Thyroid gland (tissue), 4 donors: ENCODE measurements around the gene AHNAK2. TPM values are rescaled to one million over a fixed set of nuclear protein-coding genes. Genes with fewer than 3 reads are reported as not detected.

Experiments
- DNase-seq, 2 donors: peaks; one replicate each; pipeline ENCODE4 v3.0.0-alpha.2; 2019
- H3K27ac ChIP-seq, 3 donors: fragments of 200-600 bp; sonication (generic); 1 replicate in 2 of 3; 2 replicates in 1 of 3; pipeline ENCODE4 v1.5.1; 2016 to 2019; ENCODE audit warnings: mild to moderate bottlenecking in 1 of 3, moderate library complexity in 1 of 3
- H3K27me3 ChIP-seq: fragments of 200-600 bp; sonication (generic); one replicate; pipeline ENCODE4 v1.5.1; 2019
- H3K36me3 ChIP-seq, 2 donors: fragments of 200-600 bp; sonication (generic); one replicate each; pipeline ENCODE4 v1.5.1; 2016 to 2019
- H3K4me1 ChIP-seq, 2 donors: fragments of 200-600 bp; sonication (generic); one replicate each; pipeline ENCODE4 v1.5.1; 2017 to 2019
- H3K4me3 ChIP-seq, 3 donors: fragments of 200-600 bp; sonication (generic); replicated peaks in 1 of 3; 1 replicate in 2 of 3; 2 replicates in 1 of 3; pipeline ENCODE4 v1.5.1; 2016; ENCODE audit warnings: mild to moderate bottlenecking in 1 of 3
- H3K9me3 ChIP-seq: fragments of 200-600 bp; sonication (generic); one replicate; pipeline ENCODE4 v1.5.1; 2017
- CTCF ChIP-seq, 6 experiments: fragments of 200-600 bp in 3 of 6; fragments of 450-650 bp in 3 of 6; sonication (generic) in 3 of 6; IDR thresholded peaks; one replicate each; pipeline ENCODE4 v1.5.1; 2016 to 2019; ENCODE audit warnings: antibody characterized with exemption in 6 of 6, mild to moderate bottlenecking in 2 of 6, inconsistent platforms in 1 of 6, moderate library complexity in 1 of 6
- POLR2A ChIP-seq, 2 donors: fragments of 450-650 bp; IDR thresholded peaks; one replicate each; pipeline ENCODE4 v1.6.1; 2017; ENCODE audit warnings: antibody characterized with exemption in 2 of 2, mild to moderate bottlenecking in 2 of 2, moderate library complexity in 1 of 2
- WGBS, 2 donors: methylation state at CpG; one replicate each; pipeline ENCODE4 v1.1.5; 2017; 5-methylcytosine and 5-hydroxymethylcytosine counted together
- intact Hi-C: fragments of 100-400 bp; cut with DNase I; formaldehyde crosslinking; loops from one replicate; pipeline ENCODE4 v1.15.1; 2023
- total RNA-seq, 4 donors: library from RNA; depleted of rRNA; stranded (reverse); fragments of >200 nt; gene quantifications; one replicate each; pipeline ENCODE4 v1.2.3, GENCODE V29; 2016

AHNAK2 gene
- total RNA-seq, 4 donors from 2014 or later, result 3.7 to 12.5 (median 6.9) TPM

DNA sequence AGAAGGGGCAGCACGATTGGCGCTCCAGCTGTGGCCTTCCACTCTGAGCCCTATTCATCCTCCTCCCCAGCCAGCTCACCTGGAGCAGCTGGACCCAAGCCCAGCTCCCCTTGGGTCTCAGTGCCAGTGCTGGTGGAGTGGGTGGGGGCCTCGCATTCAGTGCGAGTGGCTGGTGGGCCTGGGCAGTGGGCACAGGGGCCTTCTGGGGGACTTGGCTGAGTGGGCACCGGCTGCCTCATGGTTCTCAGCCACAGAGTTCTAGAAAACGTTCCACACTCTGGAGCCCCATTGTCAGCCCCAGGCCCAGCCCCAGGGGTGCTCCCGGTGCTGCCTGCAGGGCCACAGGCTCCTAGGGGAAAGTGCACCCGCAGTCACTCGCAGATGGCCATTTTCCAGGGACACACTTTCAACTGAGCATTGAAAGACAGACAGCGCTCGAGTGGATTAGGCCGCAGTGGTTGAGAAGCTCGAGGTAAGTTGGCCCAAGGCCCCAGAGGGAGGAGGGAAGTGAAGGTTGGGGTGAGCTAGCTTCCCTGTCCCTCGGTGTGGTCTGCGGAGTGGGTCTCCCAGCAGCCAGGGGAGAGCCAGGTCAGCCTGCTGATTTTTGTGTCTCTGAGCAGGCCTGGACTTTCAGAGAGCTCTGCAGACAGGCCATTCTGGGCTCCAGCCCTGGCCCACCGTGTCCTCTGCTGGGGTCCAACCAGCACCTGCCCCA is 11.2 kb upstream of the AHNAK2 start:
- intact Hi-C loops, result no loop called here
- H3K27ac ChIP-seq, result no peak overlapping the region
- H3K36me3 ChIP-seq, result peaks cover 23 to 29% of the 10 kb centered on the region in 2 donors
- TF ChIP-seq CTCF (IDR thresholded peaks at IDR 0.05) (no peak), POLR2A (IDR thresholded peaks at IDR 0.05) (no peak)
- DNase-seq, result no peak
- WGBS, 2 donors, result 89 to 90% methylated on average over 11 to 12 of the region's 16 CpGs
- peaks cover 8 to 12% of the 10 kb centered on the region in 2 donors for H3K4me1 ChIP-seq
- H3K9me3 ChIP-seq, result no peaks in the 10 kb centered on the region
- H3K4me3 ChIP-seq, result no peak overlapping the region
- H3K27me3 ChIP-seq, result no peaks in the 10 kb centered on the region

- Histone ChIP-seq H3K27ac (peak overlapping the region in 1 of 3 donors; percentile 73), H3K9me3 (no peaks in the 10 kb centered on the region), H3K36me3 (peaks cover 2 to 3% of the 10 kb centered on the region in 2 donors), H3K4me1 (peaks cover 8 to 12% of the 10 kb centered on the region in 2 donors), H3K4me3 (peak overlapping the region in 1 of 3 donors; percentile 92), H3K27me3 (no peaks in the 10 kb centered on the region)
- DNase-seq, result no peak
- intact Hi-C loops, result no loop called here
- WGBS, 2 donors, result 54 to 60% methylated on average over 14 to 15 of the region's 19 CpGs
- TF ChIP-seq CTCF (IDR thresholded peaks at IDR 0.05) (no peak), POLR2A (IDR thresholded peaks at IDR 0.05) (no peak)
Measured at GRCh38 chr14:104986487-104987164, 8.5 kb upstream of the AHNAK2 start.

DNA sequence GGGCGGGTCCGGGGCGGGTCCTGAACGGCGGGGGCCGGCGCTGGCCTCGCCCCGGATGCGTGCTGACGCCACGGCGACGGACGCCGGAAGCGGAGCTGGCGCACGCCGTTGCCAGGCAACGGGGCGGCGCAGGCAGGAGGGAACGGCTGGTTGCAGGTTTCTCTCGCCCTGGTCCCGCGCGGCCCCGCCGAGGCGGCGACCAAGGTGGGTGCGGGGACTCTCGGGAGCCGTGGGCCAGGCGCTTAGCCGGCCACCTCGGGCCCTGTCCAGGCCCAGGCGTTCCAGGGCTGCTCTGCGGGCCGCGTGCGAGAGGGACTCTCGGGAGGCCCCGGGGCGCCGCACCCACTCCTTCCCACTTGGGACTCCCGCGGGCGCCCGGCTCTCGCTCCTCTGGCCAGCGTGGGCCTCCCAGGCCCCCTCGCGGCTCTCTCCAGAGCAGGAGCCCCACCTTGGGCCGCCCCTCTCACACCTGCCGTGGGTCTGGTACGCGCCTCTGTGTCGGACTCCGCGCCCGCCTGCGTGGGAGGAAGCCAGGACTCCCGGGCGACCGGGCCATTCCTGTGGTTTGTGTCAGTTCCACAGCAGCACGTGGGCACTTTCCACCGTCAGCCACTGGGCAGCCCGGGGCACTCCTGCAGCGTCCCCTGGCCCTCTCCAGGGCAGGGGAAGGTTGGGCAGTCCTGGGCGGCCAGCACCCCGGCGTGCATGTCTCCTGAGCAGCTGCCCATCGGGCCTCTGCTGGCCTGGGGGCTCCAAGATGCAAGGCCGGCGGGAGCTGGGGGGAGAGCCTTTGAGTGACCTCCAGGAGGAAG is 7.7 kb upstream of the AHNAK2 start, which contains the start of gene CLBA1:
TSS of gene CLBA1 (plus strand) at position 114 of the 812 bp plus-strand sequence. CDS start at position 758, 644 bp downstream.
- 2 to 3% methylated on average over 20 to 41 of the region's 77 CpGs for WGBS, 2 donors
- DNase-seq, result peak; percentile 89
- TF ChIP-seq CTCF (IDR thresholded peaks at IDR 0.05) (no peak), POLR2A (IDR thresholded peaks at IDR 0.05) (peak in 1 of 2 donors; percentile 76)

DNA sequence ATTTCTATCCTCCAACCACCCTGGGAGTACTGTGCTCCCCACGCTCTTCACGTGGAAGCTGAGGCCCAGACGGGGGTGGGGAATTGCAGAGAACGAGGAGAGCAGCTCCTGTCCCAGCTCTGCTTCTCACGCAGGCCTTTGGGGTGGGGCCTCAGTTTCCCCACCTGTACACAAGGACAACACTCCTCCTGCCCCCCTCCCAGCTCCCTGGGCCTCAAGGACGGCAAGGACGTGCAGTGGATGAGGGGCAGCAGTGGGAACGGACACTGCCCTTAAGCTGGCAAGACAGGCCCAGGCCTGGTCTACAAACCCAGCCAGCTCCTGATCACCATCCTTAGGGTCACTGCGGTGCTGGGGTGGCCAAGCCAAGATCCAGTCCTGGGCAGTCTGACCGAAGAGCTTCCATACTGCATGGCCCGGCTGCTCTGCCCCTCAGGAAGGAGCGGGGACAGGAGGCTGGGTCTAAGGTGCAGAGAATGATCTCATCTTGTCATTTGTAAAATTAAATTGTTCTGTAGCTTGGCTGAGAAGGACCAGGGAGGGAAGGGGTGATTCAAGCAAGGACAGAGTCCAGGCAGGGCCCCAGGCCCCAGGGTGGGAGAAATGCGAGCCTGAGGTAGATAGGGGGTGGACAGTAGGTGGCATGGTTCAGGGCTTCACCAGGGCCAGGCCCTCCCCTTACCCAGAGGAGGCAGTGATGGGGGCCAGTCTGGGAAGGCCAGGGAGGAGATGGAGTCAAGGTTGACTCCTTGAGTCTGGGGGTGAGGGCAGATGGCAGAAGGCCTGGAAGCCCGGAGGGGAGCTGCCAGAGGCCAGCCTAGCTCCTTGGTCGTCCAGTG is 6.1 kb upstream of the AHNAK2 start:
- TF ChIP-seq POLR2A (IDR thresholded peaks at IDR 0.05) (no peak), CTCF (IDR thresholded peaks at IDR 0.05) (no peak)
- H3K9me3 ChIP-seq, result no peaks in the 10 kb centered on the region
- WGBS, 2 donors, result 91 to 94% methylated on average over 10 to 14 of the region's 15 CpGs
- H3K4me3 ChIP-seq, result no peak overlapping the region
- intact Hi-C loops, result no loop called here
- H3K27me3 ChIP-seq, result no peaks in the 10 kb centered on the region
- H3K27ac ChIP-seq, result no peak overlapping the region
- peaks cover 8 to 30% of the 10 kb centered on the region in 2 donors for H3K4me1 ChIP-seq
- H3K36me3 ChIP-seq, result no peaks in the 10 kb centered on the region
- no peak for DNase-seq

More for the DNA sequence above, 7.7 kb upstream of the AHNAK2 start, which contains the start of gene CLBA1:
- H3K9me3 ChIP-seq, result no peaks in the 10 kb centered on the region
- peaks cover 8 to 14% of the 10 kb centered on the region in 2 donors for H3K4me1 ChIP-seq
- intact Hi-C loops, result no loop called here
- no peaks in the 10 kb centered on the region for H3K27me3 ChIP-seq
- no peaks in the 10 kb centered on the region for H3K36me3 ChIP-seq
- peak within 1 kb of the TSS; percentile 70 to 75 (median 73) for H3K27ac ChIP-seq
- peak within 1 kb of the TSS; percentile 68 to 92 (median 87) for H3K4me3 ChIP-seq
